Measurements from ENCODE around the gene CLTC. TPM values are rescaled to one million over a fixed set of nuclear protein-coding genes. Genes with fewer than 3 reads are reported as not detected.
"Not testable (repeated sequence)": the region's sequence is repeated elsewhere in the genome, so short reads cannot be mapped to it uniquely, and the experiment has no call there.

Gene CLTC
- total RNA-seq, 1 experiment from 2014 or later = 283 TPM

DNA sequence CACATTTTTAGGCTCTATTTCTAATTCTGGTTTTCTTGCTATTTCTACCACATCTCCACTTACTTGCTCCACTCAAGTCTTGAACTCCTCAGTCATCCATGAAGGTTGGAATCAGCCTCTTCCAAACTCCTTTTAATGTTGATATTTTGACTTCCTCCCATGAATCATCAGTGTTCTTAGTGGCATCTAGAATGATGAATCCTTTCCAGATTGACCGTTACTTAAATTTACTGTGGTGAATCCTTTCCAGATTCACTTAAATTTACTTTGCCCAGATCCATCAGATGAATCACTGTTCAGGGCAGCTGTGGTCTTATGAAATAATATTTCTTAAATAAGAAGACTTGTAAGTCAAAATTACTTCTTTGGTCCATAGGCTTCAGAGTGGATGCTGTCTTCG, 32.4 kb downstream of the CLTC start:
- no peak for DNase-seq (ENCODE audit: low spot score)
- POLR2A ChIA-PET = no interaction called here
- ATAC-seq = no peak
- H3K4me1 Mint-ChIP-seq = no peaks in the 10 kb centered on the region
- no peaks in the 10 kb centered on the region for H3K27me3 Mint-ChIP-seq (ENCODE audit: low read depth)
- CTCF ChIA-PET = no interaction called here
- H3K36me3 Mint-ChIP-seq = peaks cover 80% of the 10 kb centered on the region
- peaks cover 7% of the 10 kb centered on the region for H3K9me3 Mint-ChIP-seq
- H3K27ac Mint-ChIP-seq = no peak overlapping the region
- TF ChIP-seq, protein P1, sequence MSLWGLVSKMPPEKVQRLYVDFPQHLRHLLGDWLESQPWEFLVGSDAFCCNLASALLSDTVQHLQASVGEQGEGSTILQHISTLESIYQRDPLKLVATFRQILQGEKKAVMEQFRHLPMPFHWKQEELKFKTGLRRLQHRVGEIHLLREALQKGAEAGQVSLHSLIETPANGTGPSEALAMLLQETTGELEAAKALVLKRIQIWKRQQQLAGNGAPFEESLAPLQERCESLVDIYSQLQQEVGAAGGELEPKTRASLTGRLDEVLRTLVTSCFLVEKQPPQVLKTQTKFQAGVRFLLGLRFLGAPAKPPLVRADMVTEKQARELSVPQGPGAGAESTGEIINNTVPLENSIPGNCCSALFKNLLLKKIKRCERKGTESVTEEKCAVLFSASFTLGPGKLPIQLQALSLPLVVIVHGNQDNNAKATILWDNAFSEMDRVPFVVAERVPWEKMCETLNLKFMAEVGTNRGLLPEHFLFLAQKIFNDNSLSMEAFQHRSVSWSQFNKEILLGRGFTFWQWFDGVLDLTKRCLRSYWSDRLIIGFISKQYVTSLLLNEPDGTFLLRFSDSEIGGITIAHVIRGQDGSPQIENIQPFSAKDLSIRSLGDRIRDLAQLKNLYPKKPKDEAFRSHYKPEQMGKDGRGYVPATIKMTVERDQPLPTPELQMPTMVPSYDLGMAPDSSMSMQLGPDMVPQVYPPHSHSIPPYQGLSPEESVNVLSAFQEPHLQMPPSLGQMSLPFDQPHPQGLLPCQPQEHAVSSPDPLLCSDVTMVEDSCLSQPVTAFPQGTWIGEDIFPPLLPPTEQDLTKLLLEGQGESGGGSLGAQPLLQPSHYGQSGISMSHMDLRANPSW (CRISPR knock-in tag; conservative IDR thresholded peaks at IDR 0.05; ENCODE audit: low read depth) = no peak
- TF ChIP-seq SMAD3 (CRISPR knock-in tag; IDR thresholded peaks at IDR 0.05; ENCODE audit: borderline replicate concordance) (no peak), GTF2I (CRISPR knock-in tag; conservative IDR thresholded peaks at IDR 0.05) (no peak), SOX15 (CRISPR knock-in tag; IDR thresholded peaks at IDR 0.05) (no peak), IRF2 (CRISPR knock-in tag; IDR thresholded peaks at IDR 0.05; ENCODE audit: borderline replicate concordance, low read depth) (no peak), TCF7 (CRISPR knock-in tag; IDR thresholded peaks at IDR 0.05; ENCODE audit: low read depth) (no peak), GRHL2 (CRISPR knock-in tag; IDR thresholded peaks at IDR 0.05; ENCODE audit: insufficient replicate concordance, severe bottlenecking) (no peak), ZNF232 (CRISPR knock-in tag; IDR thresholded peaks at IDR 0.05) (no peak)
- TF ChIP-seq, protein P2, sequence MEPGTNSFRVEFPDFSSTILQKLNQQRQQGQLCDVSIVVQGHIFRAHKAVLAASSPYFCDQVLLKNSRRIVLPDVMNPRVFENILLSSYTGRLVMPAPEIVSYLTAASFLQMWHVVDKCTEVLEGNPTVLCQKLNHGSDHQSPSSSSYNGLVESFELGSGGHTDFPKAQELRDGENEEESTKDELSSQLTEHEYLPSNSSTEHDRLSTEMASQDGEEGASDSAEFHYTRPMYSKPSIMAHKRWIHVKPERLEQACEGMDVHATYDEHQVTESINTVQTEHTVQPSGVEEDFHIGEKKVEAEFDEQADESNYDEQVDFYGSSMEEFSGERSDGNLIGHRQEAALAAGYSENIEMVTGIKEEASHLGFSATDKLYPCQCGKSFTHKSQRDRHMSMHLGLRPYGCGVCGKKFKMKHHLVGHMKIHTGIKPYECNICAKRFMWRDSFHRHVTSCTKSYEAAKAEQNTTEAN (CRISPR knock-in tag; IDR thresholded peaks at IDR 0.05) = no peak
- TF ChIP-seq, protein P3, sequence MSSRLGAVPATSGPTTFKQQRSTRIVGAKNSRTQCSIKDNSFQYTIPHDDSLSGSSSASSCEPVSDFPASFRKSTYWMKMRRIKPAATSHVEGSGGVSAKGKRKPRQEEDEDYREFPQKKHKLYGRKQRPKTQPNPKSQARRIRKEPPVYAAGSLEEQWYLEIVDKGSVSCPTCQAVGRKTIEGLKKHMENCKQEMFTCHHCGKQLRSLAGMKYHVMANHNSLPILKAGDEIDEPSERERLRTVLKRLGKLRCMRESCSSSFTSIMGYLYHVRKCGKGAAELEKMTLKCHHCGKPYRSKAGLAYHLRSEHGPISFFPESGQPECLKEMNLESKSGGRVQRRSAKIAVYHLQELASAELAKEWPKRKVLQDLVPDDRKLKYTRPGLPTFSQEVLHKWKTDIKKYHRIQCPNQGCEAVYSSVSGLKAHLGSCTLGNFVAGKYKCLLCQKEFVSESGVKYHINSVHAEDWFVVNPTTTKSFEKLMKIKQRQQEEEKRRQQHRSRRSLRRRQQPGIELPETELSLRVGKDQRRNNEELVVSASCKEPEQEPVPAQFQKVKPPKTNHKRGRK (CRISPR knock-in tag; IDR thresholded peaks at IDR 0.05; ENCODE audit: borderline replicate concordance) = no peak
- H3K4me3 Mint-ChIP-seq = no peak overlapping the region

DNA sequence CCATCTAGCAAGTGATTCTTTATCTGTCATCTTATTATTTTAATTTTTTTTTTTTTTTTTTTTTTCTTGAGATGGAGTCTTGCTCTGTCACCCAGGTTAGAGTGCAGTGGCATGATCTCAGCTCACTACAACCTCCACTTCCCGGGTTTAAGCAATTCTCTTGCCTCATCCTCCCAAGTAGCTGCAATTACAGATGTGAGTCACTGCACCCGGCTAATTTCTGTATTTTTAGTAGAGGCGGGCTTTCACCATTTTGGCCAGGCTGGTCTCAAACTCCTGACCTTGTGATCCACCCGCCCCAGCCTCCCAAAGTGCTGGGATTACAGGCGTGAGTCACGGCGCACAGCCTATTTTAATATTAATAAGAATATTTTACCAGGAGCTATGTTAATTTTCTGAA, 36.9 kb downstream of the CLTC start:
- ATAC-seq; DNase-seq (ENCODE audit: low spot score); H3K4me1 Mint-ChIP-seq; CTCF ChIA-PET; H3K9me3 Mint-ChIP-seq; H3K4me3 Mint-ChIP-seq; H3K27me3 Mint-ChIP-seq (ENCODE audit: low read depth); H3K27ac Mint-ChIP-seq: not testable (repeated sequence)
- POLR2A ChIA-PET = interaction anchor here (0.7 kb wide), 2 partner anchors 38 to 184 kb away, joined by 3 to 5 read pairs; no protein-coding TSS in a partner anchor
- H3K36me3 Mint-ChIP-seq = peaks cover 66% of the 10 kb centered on the region

DNA sequence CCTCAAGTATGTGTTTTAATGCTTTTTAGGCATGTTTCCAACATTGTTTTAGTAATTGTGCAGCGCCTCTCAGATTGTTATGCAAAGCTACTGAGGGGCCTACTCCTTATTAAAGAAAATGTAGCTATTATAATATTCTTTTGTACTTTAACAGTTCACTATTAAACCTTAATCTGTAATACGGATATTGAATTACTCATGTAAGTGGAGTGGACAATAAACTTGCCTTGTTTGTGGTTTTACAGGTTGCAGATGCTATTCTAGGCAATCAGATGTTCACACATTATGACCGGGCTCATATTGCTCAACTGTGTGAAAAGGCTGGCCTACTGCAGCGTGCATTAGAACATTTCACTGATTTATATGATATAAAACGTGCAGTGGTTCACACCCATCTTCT, 46.5 kb downstream of the CLTC start:
- Mint-ChIP-seq H3K9me3 (no peaks in the 10 kb centered on the region), H3K4me3 (no peak overlapping the region), H3K27ac (no peak overlapping the region), H3K27me3 (ENCODE audit: low read depth) (no peaks in the 10 kb centered on the region), H3K4me1 (no peaks in the 10 kb centered on the region), H3K36me3 (peaks cover 63% of the 10 kb centered on the region)
- DNase-seq (ENCODE audit: low spot score) = no peak
- TF ChIP-seq, protein P4, sequence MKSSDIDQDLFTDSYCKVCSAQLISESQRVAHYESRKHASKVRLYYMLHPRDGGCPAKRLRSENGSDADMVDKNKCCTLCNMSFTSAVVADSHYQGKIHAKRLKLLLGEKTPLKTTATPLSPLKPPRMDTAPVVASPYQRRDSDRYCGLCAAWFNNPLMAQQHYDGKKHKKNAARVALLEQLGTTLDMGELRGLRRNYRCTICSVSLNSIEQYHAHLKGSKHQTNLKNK (CRISPR knock-in tag; IDR thresholded peaks at IDR 0.05) = no peak
- TF ChIP-seq, protein P5, sequence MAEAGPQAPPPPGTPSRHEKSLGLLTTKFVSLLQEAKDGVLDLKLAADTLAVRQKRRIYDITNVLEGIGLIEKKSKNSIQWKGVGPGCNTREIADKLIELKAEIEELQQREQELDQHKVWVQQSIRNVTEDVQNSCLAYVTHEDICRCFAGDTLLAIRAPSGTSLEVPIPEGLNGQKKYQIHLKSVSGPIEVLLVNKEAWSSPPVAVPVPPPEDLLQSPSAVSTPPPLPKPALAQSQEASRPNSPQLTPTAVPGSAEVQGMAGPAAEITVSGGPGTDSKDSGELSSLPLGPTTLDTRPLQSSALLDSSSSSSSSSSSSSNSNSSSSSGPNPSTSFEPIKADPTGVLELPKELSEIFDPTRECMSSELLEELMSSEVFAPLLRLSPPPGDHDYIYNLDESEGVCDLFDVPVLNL (CRISPR knock-in tag; IDR thresholded peaks at IDR 0.05; ENCODE audit: borderline replicate concordance, low read depth) = no peak
- no peak for TF ChIP-seq SMAD4 (CRISPR knock-in tag; IDR thresholded peaks at IDR 0.05)
- TF ChIP-seq, protein P6, sequence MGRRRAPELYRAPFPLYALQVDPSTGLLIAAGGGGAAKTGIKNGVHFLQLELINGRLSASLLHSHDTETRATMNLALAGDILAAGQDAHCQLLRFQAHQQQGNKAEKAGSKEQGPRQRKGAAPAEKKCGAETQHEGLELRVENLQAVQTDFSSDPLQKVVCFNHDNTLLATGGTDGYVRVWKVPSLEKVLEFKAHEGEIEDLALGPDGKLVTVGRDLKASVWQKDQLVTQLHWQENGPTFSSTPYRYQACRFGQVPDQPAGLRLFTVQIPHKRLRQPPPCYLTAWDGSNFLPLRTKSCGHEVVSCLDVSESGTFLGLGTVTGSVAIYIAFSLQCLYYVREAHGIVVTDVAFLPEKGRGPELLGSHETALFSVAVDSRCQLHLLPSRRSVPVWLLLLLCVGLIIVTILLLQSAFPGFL (CRISPR knock-in tag; IDR thresholded peaks at IDR 0.05; ENCODE audit: borderline replicate concordance) = no peak
- no peak for TF ChIP-seq ZNF138 (CRISPR knock-in tag; conservative IDR thresholded peaks at IDR 0.05)
- TF ChIP-seq, protein P1 (CRISPR knock-in tag; conservative IDR thresholded peaks at IDR 0.05; ENCODE audit: low read depth) = no peak
- TF ChIP-seq ETV6 (CRISPR knock-in tag; IDR thresholded peaks at IDR 0.05) = no peak
- no peak for TF ChIP-seq CREB1 (CRISPR knock-in tag; IDR thresholded peaks at IDR 0.05)
- TF ChIP-seq RELA (CRISPR knock-in tag; IDR thresholded peaks at IDR 0.05; ENCODE audit: borderline replicate concordance) = no peak
- TF ChIP-seq, protein P7, sequence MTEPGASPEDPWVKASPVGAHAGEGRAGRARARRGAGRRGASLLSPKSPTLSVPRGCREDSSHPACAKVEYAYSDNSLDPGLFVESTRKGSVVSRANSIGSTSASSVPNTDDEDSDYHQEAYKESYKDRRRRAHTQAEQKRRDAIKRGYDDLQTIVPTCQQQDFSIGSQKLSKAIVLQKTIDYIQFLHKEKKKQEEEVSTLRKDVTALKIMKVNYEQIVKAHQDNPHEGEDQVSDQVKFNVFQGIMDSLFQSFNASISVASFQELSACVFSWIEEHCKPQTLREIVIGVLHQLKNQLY (CRISPR knock-in tag; IDR thresholded peaks at IDR 0.05) = no peak
- ChIA-PET CTCF (no interaction called here), POLR2A (no interaction called here)
- ATAC-seq = no peak

Data from WTC11 (cell line).